GM19043 (cell line): ENCODE results near the gene HAVCR1.
"Not testable (repeated sequence)": the region's sequence is repeated elsewhere in the genome, so short reads cannot be mapped to it uniquely, and the experiment has no call there.

Experiments used
- ATAC-seq: cut with Tn5 transposase; IDR thresholded peaks from one replicate; pipeline ENCODE4 v1.9.1; 2021; ENCODE audit warnings: low read depth; ENCODE audit not compliant: unreplicated experiment

HAVCR1 gene

DNA sequence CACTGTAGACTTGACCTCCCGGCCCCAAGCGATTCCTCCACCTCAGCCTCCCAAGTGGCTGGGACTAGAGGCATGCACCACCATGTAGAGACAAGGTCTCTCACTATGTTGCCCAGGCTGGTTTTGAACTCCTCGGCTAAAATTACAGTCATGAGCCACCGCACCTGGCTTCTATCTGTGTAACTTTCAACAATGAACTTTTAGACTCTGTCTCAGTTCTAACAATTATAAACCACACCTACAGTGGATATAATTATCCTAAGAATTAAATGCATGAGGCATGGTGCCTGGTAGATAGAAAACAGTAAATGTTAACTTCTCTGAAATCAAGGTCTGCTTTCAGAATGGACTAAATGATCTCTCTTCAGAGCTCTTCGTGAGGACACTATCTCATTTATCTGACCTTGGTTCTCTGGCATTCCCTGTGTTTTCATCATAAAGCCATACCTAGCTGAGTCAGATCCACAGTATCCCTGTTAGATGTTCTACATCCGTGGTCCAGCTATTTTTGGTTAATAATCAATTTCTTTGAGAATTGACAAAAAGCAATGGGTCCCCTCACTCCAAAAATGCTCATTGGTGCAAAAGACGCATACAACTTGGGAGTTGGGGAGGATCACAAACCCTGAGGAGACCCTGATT lies 7.2 kb downstream of the HAVCR1 start:
- no peak for ATAC-seq

DNA sequence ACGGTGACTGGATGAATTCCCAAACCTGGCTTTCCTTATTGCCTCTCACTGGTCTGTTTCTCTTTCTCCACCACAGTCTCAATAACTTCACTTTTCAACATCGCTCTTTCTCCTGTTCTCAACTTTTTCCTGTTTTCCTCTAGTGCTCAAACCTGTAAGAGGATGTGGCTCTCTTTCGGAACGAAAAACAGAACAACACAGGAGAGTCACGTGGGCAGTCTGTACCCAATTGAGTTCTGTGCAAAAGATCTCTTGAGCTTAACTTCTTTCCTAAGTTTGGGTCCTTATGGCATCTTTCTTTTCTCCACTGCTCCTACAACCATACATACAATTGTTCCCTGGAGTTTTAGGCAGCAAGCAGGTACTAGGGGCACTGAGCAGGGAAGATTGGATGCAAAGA lies 8.9 kb downstream of the HAVCR1 start:
- peak; percentile 34 for ATAC-seq

DNA sequence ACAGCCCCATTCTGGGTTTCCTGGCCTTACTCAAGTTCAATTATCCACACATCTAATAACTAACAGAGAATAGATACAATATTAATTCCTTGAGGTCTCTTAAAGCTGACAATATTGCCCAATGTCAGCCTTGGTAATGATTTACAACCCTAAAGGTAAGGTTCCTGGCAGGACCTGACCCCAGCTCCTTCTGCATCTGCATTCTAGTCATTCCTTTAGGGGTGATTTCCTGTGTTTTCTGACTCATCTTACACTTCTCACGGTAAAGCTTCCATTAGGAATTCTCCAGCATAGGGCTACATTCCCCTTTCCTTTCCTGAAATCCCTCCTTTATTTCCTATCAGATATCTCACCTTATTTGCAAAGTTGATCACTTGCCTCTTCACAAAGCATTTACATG lies 9.3 kb downstream of the HAVCR1 start:
- no peak for ATAC-seq

DNA sequence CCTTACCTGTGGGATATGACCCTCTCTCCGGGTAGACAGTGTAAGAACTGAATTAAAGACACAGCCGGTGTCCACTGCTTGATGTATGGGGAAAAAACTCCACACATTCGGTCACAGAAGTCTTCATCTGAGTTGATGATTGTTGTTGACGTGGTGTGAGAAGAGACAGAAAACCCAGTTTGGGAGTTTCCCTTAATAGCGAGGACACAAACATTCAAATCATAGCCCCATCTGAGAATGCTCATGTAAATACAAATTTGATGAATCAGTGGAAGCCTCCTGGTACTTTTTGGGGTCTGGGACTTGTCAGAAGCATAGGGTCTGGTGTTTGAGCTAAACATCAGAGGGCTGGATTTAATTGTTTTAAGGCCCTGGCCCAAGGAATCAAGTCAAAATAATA lies 11.0 kb downstream of the HAVCR1 start:
- no peak for ATAC-seq

DNA sequence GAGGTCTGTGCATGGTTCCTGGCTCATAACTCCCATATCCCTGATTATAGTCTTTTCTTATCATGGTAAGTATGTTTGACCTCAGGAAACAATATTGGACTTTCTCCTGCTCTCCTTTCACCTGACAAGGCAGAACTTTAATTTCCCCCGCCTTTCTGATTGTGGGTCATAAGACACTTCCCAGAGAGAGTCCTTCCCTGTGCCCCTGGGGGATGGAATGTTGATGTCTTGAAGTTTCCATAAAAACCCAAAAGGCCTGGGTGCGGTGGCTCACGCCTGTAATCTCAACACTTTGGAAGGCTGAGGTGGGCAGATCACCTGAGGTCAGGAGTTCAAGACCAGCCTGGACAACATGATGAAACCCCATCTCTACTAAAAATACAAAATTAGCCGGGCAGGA lies 11.9 kb downstream of the HAVCR1 start:
- ATAC-seq, result not testable (repeated sequence)

DNA sequence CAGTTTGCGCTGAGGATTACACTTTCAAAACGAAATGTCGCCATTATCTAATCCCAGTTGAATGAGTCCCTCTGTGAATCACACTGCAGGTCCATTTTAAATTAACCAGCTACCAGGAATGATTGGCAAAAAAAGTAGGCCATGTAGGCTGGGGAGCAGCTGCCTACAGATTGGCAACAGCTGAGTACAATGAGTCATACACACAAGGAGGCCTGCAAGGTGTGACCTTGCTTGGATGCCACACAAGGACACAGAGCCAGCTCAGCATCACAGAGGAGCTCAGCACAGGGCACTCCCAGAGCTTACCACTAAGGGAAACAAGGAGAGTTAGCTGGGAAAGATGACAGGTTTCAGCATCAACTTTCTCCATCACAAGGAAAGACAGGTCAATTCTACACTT lies 12.9 kb downstream of the HAVCR1 start:
- no peak for ATAC-seq

DNA sequence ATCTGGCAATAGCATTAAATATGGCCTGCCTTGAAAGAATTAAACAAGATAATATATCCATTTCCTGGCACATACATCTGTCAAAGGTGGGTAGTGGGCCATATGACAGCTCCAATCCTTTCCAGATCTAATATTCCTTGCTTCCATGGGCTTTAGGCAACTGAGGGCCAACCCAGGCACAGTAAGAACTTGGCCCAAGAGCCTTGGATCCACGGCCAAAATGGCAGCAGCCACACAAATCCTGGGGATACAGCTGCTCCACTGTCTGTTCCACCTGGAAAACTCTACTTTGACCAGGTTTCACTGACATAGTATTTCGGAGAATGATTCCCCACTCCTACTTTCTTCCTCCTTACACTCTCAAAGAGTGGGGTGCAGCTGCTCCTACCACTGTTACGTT lies 13.3 kb downstream of the HAVCR1 start:
- no peak for ATAC-seq

DNA sequence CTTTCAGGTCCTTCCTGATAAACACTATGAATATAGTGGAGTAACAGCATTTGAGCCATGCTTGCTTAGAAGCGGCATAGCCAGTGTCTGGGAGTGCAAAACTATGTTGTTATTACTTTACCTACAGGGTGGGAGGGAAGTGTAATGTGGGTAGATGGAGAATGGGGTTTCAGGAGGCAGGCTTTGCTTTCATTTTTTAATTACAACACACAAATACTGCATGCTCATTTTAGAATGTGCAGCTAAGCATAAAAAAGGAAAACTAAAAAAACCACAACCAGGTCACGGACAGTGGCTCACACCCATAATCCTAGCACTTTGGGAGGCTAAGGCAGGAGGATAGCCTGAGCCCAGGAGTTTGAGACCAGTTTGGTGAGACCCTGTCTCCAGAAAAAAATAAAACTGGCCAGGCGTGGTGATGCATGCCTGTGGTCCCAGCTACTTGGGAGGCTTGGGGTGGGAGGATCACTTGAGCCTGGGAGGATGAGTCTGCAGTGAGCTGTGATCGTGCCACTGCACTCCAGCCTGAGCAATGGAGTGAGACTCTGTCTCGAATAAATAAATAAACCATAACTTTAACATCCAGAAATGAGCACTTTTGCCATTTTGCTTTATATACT lies 20.2 kb downstream of the HAVCR1 start:
- ATAC-seq, result no peak

DNA sequence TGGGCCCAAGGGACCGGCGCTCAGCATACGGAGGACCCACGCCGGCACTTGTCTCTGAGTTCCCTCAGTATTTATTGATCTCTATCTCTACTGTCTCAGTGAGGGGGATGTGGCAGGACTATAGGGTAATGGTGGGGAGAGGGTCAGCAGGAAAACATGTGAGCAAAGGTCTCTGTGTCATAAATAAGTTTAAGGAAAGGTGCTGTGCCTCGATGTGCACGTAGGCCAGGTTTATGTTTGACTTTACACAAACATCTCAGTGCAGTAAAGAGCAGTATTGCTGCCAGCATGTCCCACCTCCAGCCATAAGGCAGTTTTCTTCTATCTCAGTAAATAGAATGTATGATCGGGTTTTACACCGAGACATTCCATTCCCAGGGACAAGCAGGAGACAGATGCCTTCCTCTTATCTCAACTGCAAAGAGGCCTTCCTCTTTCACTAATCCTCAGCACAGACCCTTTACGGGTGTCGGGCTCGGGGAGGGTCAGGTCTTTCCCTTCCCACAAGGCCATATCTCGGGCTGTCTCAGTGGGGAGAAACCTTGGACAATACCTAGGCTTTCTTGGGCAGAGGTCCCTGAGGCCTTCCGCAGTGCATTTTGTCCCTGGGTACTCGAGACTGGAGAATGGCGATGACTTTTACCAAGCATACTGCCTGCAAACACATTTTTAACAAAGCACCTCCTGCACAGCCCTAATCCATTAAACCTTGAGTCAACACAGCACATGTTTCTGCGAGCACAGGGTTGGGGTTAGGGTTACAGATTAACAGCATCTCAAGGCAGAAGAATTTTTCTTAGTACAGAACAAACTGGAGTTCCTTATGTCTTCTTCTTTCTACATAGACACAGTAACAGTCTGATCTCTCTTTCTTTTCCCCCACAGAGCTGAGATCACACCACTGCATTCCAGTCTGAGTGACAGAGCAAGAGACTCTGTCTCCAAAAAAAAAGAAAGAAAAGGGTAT lies 24.5 kb downstream of the HAVCR1 start:
- not testable (repeated sequence) for ATAC-seq

DNA sequence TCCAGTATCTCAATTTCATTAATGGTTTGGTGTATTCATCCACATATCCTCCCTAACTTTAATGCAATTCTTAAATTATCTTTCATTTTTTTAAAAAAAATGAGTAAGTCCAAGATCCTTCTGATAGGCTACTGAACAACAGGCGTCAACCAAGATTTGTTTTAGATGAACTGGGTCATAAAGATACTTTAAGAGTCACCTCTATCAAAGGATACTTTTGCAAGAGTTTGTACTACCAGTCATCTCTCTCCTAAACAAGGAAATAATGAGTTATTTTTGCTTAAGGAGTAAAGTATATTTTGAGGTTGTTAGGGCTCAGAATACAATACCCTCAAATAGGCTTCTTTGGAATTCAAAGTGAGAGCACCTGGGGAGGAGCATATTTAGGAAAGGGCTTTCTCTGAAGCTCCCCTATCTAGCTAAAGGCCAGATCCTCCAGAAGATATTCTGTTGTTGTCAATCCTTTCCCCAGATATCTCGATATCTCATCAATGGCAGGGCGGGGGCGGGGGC lies 25.8 kb downstream of the HAVCR1 start:
- no peak for ATAC-seq

DNA sequence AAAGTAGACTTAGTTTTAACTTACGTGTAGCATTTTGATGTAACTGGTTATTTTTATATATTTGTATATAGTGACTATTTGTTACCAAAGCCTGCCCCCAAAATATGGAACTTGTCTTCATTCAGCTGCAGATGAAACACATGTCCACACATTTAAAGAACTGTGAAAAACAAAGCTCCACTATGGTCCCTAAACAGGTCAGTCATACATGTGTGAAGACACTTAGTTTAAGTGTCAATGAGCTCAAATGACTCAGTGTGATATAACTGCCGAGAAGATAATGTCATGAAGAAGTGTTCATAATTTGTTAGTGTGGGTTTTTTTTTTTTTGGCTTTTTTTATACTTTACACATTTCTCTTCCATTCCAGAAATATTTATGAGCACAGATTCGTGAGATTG lies 28.2 kb downstream of the HAVCR1 start:
- ATAC-seq, result no peak

DNA sequence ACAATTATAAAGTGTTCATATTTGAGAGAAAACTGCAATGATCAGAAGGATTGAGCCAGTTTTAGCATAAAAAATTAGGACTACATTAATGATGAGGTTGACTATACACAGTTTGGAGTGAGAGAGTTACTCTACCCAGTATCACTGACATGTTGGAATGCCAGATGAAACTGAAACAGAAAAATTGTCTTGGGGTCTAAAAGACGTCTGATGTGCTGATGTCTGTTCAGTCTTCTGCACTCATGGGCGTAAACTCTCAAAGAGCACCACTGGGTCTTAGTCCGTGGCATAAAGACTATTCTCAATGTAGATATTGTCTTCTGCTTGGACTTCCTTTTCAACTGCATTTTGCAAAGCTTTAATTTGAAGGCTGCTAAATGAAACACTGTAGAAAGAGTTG lies 29.5 kb downstream of the HAVCR1 start:
- no peak for ATAC-seq

DNA sequence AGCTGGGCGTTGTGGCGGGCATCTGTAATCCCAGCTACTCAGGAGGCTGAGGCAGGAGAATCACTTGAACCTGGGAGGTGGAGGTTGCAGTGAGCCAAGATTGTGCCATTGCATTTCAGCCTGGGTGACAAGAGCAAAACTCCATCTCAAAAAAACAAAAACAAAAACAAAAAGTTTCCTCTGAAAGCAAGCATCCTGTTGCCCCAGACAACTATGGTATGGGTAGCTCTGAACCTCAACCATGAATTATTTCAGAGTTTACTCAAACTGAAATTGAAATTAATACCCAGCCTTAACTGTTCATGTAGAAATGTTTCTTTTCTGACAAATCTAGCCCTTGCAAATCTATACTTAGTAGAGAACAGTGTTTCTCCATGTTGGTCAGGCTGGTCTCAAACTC lies 31.3 kb downstream of the HAVCR1 start:
- peak; percentile 87 for ATAC-seq

DNA sequence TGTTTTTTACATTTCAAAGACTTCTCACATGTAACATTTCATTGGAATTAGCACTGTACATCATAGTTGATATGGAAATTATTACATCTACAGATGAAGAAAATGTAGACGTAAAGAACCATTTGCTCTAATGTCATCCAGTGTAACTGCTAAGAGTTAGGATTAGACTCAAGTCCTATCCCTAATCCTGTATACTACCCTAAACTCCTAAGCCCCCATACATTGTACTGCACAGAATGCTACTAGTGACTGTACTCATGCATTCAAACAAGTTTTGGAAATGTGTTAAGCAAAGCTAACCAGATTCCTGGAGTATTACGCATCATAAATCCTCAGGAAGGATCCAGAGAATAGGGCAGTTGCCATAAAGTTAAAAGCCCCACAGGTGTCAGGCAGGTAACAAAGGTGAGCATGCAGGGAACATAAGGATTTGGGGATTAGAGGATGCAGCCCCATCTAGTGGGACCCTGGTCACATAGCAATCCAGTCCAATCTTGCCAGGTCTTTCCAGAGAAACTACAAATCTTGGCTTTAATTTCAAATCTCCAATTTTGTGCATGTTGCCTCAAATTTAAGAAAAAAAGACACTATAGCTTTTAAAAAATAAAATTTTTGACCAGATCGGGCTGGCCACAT lies 32.0 kb downstream of the HAVCR1 start:
- ATAC-seq, result no peak

DNA sequence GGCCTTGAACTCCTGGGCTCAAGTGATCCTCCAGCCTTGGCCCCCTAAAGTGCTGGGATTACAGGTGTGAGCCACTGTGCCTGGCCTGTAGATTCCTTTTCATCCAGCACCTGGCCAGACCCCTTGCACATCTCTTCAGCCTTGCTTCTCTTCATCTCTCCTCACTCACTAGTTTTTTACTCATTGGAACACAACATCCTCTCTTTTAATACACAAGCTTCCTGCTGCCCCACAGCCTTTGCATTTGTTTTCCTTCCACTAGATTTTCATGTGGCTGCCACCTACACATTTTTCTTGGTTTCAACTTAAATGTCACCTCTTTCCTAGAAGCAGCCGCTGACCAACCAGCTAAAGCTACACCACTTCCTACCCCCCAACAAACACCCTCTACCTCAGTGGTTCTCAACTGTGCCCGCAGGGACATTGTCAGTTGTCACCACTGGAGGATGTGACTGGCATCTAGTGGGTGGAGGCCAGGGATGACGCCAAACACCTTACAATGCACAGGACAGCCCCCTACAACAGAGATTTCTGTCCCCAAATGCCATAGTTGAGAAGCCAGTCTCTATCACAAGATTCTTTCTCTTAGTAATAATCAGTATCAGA lies 33.7 kb downstream of the HAVCR1 start:
- no peak for ATAC-seq

DNA sequence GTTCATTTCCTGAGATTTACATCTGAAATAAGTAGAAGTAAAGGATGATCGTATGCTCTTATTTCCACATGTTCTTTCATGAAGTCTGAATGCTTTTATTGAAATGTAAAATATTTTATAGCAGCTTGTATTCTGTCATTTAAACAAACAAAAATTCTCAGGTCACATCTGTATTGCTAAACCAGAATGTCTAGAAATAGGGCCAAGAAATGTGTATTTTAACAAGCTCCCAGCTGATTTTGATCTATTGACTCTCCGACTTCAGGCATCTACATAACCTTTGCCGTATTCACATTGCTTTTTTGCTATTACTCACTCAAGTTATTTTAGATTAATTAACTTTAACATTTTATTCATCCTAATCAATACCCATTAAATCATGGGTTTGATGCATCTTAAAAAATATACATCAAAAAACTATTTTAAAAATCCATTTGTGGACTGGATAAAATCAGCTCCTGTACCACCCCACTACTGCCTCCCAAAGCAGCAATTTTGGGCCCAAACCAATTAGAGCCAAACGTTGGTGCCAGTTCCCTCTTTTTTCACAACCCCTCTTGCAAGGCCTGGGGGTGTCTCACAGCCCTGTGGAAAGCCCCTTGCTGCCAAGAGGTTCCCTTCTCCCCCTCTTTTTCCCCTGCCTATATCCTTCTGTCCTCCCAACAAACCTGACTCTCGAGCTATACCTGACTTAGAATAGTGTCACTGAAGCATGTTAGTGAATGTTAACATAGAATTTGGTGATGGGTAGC lies 34.5 kb downstream of the HAVCR1 start:
- ATAC-seq, result no peak

DNA sequence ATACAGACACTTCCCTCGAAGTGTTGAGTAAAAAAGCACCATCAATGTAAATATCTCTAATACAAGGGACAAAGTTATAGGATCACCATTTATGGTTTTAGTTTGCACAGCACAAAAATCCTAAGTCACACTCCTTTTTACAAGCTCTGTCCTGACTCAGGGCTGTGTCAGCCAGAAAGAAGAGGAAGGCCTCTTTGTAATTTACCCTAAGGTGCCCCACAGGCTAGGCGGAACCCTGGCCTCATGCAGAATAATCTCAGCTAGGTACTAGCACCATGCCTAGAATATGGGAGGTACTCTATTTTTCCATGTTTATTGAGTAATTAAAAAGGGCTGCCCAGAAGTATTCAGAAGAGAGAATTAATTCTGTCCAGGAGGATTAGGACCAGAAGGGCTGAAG lies 36.9 kb downstream of the HAVCR1 start:
- no peak for ATAC-seq

DNA sequence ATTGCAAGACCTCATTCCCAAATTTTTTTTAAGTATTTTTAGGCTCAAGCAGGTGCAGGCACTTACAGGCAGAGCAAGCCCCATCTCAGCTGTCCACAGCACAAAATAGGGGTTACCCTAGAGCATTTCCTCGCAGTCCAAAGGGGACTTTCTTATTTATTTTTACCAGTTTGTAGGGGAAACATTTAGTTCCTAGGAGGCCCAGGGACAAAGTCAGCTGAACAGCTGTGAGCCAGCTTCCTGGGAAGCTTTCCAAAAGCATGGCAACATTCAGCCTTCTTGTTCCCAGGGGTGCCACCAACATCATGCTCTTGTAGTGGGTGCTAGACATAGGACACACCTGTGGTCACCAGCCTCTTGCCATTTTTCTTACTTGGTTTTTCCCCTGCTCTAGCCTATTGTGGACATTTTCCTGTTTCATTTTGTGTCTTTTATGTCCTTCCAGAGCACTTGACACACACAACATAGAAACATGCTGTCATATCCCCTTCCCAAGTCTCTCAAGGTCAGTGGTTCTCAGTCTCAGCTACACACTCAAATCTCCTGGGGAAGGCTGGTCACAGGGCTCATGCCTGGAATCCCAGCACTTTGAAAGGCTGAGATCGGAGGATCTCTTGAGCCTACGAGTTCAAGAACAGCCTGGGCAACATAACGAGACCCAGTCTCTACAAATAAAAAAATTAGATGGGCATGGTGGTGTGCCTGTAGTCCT lies 38.2 kb downstream of the HAVCR1 start:
- no peak for ATAC-seq

DNA sequence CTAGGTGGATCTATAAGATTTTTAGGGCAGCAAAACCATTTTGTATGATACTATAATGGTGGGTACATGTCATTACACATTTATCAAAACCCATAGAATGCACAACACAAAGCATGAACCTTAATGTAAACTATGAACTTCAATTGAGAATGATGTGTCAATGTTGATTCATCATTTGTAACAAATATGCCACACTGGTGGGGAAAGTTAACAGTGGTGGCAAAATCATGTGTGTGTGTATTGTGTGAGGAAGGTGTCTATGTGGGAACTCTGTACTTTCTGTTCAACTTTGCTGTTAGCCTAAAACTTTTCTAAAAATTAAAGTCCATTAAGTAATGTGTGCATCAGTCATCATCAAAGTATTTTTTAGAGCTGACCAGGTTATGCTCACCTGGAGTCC lies 38.9 kb downstream of the HAVCR1 start:
- ATAC-seq, result no peak
